ENCODE data around the gene IFT52.
"Not testable (repeated sequence)": the region's sequence is repeated elsewhere in the genome, so short reads cannot be mapped to it uniquely, and the experiment has no call there.

IFT52 gene

GRCh38 chr20:43651650-43652184 lies 61.0 kb downstream of the IFT52 start:
- DNase-seq (ENCODE audit: low spot score) = not testable (repeated sequence)

GRCh38 chr20:43653966-43654365 lies 63.2 kb downstream of the IFT52 start:
- no peak for DNase-seq (ENCODE audit: low spot score)

GRCh38 chr20:43655176-43655575 lies 64.4 kb downstream of the IFT52 start:
- DNase-seq (ENCODE audit: low spot score) = not testable (repeated sequence)

GRCh38 chr20:43655937-43656336 lies 65.2 kb downstream of the IFT52 start:
- DNase-seq (ENCODE audit: low spot score) = no peak

- peak; percentile 18 for DNase-seq (ENCODE audit: low spot score)
Measured at GRCh38 chr20:43658069-43658722, 67.5 kb downstream of the IFT52 start.

- no peak for DNase-seq (ENCODE audit: low spot score)
Measured at GRCh38 chr20:43658723-43659419, 68.1 kb downstream of the IFT52 start.

GRCh38 chr20:43662943-43663655 lies 72.4 kb downstream of the IFT52 start:
- DNase-seq (ENCODE audit: low spot score) = peak; percentile 45

GRCh38 chr20:43665466-43666176 lies 74.9 kb downstream of the IFT52 start:
- DNase-seq (ENCODE audit: low spot score) = no peak

GRCh38 chr20:43666376-43667328 lies 75.9 kb downstream of the IFT52 start, which contains the start of gene MYBL2:
TSS of gene MYBL2 (plus strand) at chr20:43667114. CDS start at chr20:43667284, 170 bp downstream.
- peak; percentile 71 for DNase-seq (ENCODE audit: low spot score)

GRCh38 chr20:43667341-43668132 lies 76.8 kb downstream of the IFT52 start:
- DNase-seq (ENCODE audit: low spot score) = no peak

GRCh38 chr20:43669332-43669731 lies 78.6 kb downstream of the IFT52 start:
- DNase-seq (ENCODE audit: low spot score) = no peak

- DNase-seq (ENCODE audit: low spot score) = no peak
Measured at GRCh38 chr20:43670423-43670822, 79.7 kb downstream of the IFT52 start.

GRCh38 chr20:43676368-43676767 lies 85.6 kb downstream of the IFT52 start:
- DNase-seq (ENCODE audit: low spot score) = no peak

GRCh38 chr20:43680981-43681380 lies 90.2 kb downstream of the IFT52 start:
- peak; percentile 58 for DNase-seq (ENCODE audit: low spot score)

- peak; percentile 50 for DNase-seq (ENCODE audit: low spot score)
Measured at GRCh38 chr20:43681468-43681942, 90.8 kb downstream of the IFT52 start.

- DNase-seq (ENCODE audit: low spot score) = no peak
Measured at GRCh38 chr20:43681991-43682410, 91.3 kb downstream of the IFT52 start.

- DNase-seq (ENCODE audit: low spot score) = no peak
Measured at GRCh38 chr20:43682446-43682845, 91.7 kb downstream of the IFT52 start.

- DNase-seq (ENCODE audit: low spot score) = no peak
Measured at GRCh38 chr20:43686820-43687219, 96.1 kb downstream of the IFT52 start.

GRCh38 chr20:43689165-43689564 lies 98.4 kb downstream of the IFT52 start:
- DNase-seq (ENCODE audit: low spot score) = no peak
